ENCODE data around the gene MYRIP. TPM values are rescaled to one million over a fixed set of nuclear protein-coding genes. Genes with fewer than 3 reads are reported as not detected.

Gene MYRIP
- total and polyA plus RNA-seq, 12 donors, result 0.45 to 2.7 (median 1.3) TPM

GRCh38 chr3:39850716-39851032 is 41.3 kb downstream of the MYRIP start:
- TF ChIP-seq CTCF (IDR thresholded peaks at IDR 0.05), result no peak
- no peaks in the 10 kb centered on the region for H3K4me1 ChIP-seq
- H3K36me3 ChIP-seq, result no peaks in the 10 kb centered on the region
- 50 to 66% methylated on average over 2 of the region's 2 CpGs for WGBS, 2 donors
- ATAC-seq (no peak), DNase-seq (no peak)
- no peaks in the 10 kb centered on the region for H3K27me3 ChIP-seq
- no peak overlapping the region for H3K4me3 ChIP-seq
- H3K27ac ChIP-seq, result no peak overlapping the region
- no peaks in the 10 kb centered on the region for H3K9me3 ChIP-seq
- intact Hi-C loops (cut with DNase I), result no loop called here

- TF ChIP-seq CTCF (IDR thresholded peaks at IDR 0.05), result no peak
- DNase-seq, result no peak
Observed at GRCh38 chr3:39855517-39855916, 46.1 kb downstream of the MYRIP start.

GRCh38 chr3:39869890-39870289 is 60.5 kb downstream of the MYRIP start:
- Histone ChIP-seq H3K27me3 (no peaks in the 10 kb centered on the region), H3K27ac (no peak overlapping the region), H3K9me3 (peaks cover 0 to 38% (median 3%) of the 10 kb centered on the region in 11 donors), H3K36me3 (no peaks in the 10 kb centered on the region), H3K4me3 (no peak overlapping the region), H3K4me1 (no peaks in the 10 kb centered on the region)
- TF ChIP-seq CTCF (IDR thresholded peaks at IDR 0.05), result no peak
- ATAC-seq, result no peak
- DNase-seq, result no peak
- intact Hi-C loops (cut with DNase I), result no loop called here
- 59 to 74% methylated on average over 2 of the region's 2 CpGs for WGBS, 2 donors

More at GRCh38 chr3:39855517-39855916, 46.1 kb downstream of the MYRIP start:
- no peaks in the 10 kb centered on the region for H3K36me3 ChIP-seq
- intact Hi-C loops (cut with DNase I), result no loop called here
- H3K4me3 ChIP-seq, result no peak overlapping the region
- no peak for ATAC-seq
- H3K27me3 ChIP-seq, result no peaks in the 10 kb centered on the region
- no peak overlapping the region for H3K27ac ChIP-seq
- H3K4me1 ChIP-seq, result no peaks in the 10 kb centered on the region
- H3K9me3 ChIP-seq, result peaks cover 0 to 20% (median 0%) of the 10 kb centered on the region in 11 donors
- WGBS, 2 donors, result 94 to 96% methylated on average over 3 of the region's 3 CpGs

DNA sequence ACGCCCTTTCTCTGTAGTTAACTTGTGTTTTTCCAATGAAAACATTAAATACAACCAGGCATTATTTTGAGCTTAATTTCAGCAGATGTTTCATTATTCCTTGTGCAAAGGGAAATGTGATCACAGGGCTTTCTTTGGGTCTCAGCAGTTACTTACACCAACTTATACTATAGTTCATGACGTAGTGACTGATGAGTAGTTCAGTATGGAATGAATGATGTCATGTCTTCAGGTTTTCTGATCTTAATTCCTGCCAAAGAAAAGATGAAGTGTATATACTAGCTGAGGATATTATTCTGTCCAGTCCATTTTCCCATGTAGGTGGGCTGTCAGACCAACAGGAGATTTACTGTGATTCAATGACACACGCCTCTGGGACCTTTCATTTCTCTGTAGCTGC is 61.3 kb downstream of the MYRIP start:
- DNase-seq, result no peak
- no peaks in the 10 kb centered on the region for H3K36me3 ChIP-seq
- TF ChIP-seq CTCF (IDR thresholded peaks at IDR 0.05), result no peak
- ATAC-seq, result no peak
- H3K27me3 ChIP-seq, result no peaks in the 10 kb centered on the region
- WGBS, 2 donors, result 62 to 66% methylated on average over 3 of the region's 3 CpGs
- peaks cover 0 to 30% (median under 1%) of the 10 kb centered on the region in 11 donors for H3K9me3 ChIP-seq
- H3K4me3 ChIP-seq, result no peak overlapping the region
- intact Hi-C loops (cut with DNase I), result no loop called here
- no peaks in the 10 kb centered on the region for H3K4me1 ChIP-seq
- no peak overlapping the region for H3K27ac ChIP-seq

Measured in heart right ventricle (tissue), 16 donors.